ENCODE results near the gene SEC16B. TPM values are rescaled to one million over a fixed set of nuclear protein-coding genes. Genes with fewer than 3 reads are reported as not detected.

SEC16B gene
- total and polyA plus RNA-seq, 12 donors, result 0.32 to 19.0 (median 1.5) TPM

GRCh38 chr1:178011864-178012503, 42.1 kb upstream of the SEC16B start:
- Histone ChIP-seq H3K4me1 (peaks cover 0 to 17% (median 7%) of the 10 kb centered on the region in 9 donors), H3K36me3 (peaks cover 0 to 32% (median 17%) of the 10 kb centered on the region in 9 donors), H3K27ac (no peak overlapping the region), H3K4me3 (no peak overlapping the region), H3K9me3 (peaks cover 0 to 4% (median 0%) of the 10 kb centered on the region in 11 donors), H3K27me3 (no peaks in the 10 kb centered on the region)
- intact Hi-C loops (cut with DNase I), result no loop called here
- ATAC-seq, result peak in 1 of 8 donors; percentile 37
- no peak for DNase-seq
- WGBS, 2 donors, result 47 to 58% methylated on average over 2 of the region's 2 CpGs
- no peak for TF ChIP-seq CTCF (IDR thresholded peaks at IDR 0.05)

- no peak overlapping the region for H3K4me3 ChIP-seq
- no peak for TF ChIP-seq CTCF (IDR thresholded peaks at IDR 0.05)
- no peak for DNase-seq
- H3K36me3 ChIP-seq, result peaks cover 0 to 32% (median 12%) of the 10 kb centered on the region in 9 donors
- no peak overlapping the region for H3K27ac ChIP-seq
- peaks cover 0 to 17% (median 7%) of the 10 kb centered on the region in 9 donors for H3K4me1 ChIP-seq
- no peaks in the 10 kb centered on the region for H3K27me3 ChIP-seq
- no peaks in the 10 kb centered on the region for H3K9me3 ChIP-seq
- ATAC-seq, result peak in 3 of 8 donors; percentile 29 to 75 (median 44)
- intact Hi-C loops (cut with DNase I), result no loop called here
- 40 to 44% methylated on average over 3 of the region's 3 CpGs for WGBS, 2 donors
These were observed 41.6 kb upstream of the SEC16B start for GRCh38 chr1:178011465-178011828.

- no peak overlapping the region for H3K27ac ChIP-seq
- H3K9me3 ChIP-seq, result no peaks in the 10 kb centered on the region
- no peaks in the 10 kb centered on the region for H3K27me3 ChIP-seq
- WGBS, 2 donors, result 71 to 74% methylated on average over 10 of the region's 10 CpGs
- TF ChIP-seq CTCF (IDR thresholded peaks at IDR 0.05), result no peak
- peaks cover 0 to 29% (median 7%) of the 10 kb centered on the region in 9 donors for H3K36me3 ChIP-seq
- H3K4me1 ChIP-seq, result peaks cover 0 to 17% (median 7%) of the 10 kb centered on the region in 9 donors
- intact Hi-C loops (cut with DNase I), result no loop called here
- DNase-seq (no peak), ATAC-seq (no peak)
- no peak overlapping the region for H3K4me3 ChIP-seq
These were observed 41.0 kb upstream of the SEC16B start for GRCh38 chr1:178010674-178011464.

- Histone ChIP-seq H3K27me3 (no peaks in the 10 kb centered on the region), H3K4me1 (peaks cover 0 to 2% (median 0%) of the 10 kb centered on the region in 9 donors), H3K27ac (no peak overlapping the region), H3K36me3 (peaks cover 0 to 29% (median 7%) of the 10 kb centered on the region in 9 donors), H3K4me3 (no peak overlapping the region), H3K9me3 (no peaks in the 10 kb centered on the region)
- ATAC-seq (no peak), DNase-seq (no peak)
- no peak for TF ChIP-seq CTCF (IDR thresholded peaks at IDR 0.05)
- intact Hi-C loops (cut with DNase I), result no loop called here
- 94 to 98% methylated on average over 4 of the region's 4 CpGs for WGBS, 2 donors
These were observed 36.2 kb upstream of the SEC16B start for GRCh38 chr1:178006043-178006442.
